Cardiac muscle cell (in vitro differentiated cells and primary cell): ENCODE measurements around the gene PFKFB4. TPM values are rescaled to one million over a fixed set of nuclear protein-coding genes. Genes with fewer than 3 reads are reported as not detected.

Experiments used
- DNase-seq, 2 donors: peaks; one replicate each; pipeline versions ENCODE4 v3.0.0 to v3.0.0-alpha.2; 2010 to 2017; ENCODE audit warnings: low read depth in 1 of 2, low spot score in 1 of 2
- H3K27ac ChIP-seq: fragments of 200-600 bp; sonication (generic); 2 replicates; pipeline ENCODE4 v1.5.1; 2016
- H3K27me3 ChIP-seq: fragments of 200-600 bp; sonication (generic); 2 replicates; pipeline ENCODE4 v1.6.0; 2016; ENCODE audit warnings: control low read depth
- H3K36me3 ChIP-seq: fragments of 200-600 bp; sonication (generic); 2 replicates; pipeline ENCODE4 v1.5.1; 2016; ENCODE audit warnings: control low read depth
- H3K4me1 ChIP-seq: fragments of 200-600 bp; sonication (generic); 2 replicates; pipeline ENCODE4 v1.8.1; 2017; ENCODE audit warnings: low read depth, mild to moderate bottlenecking, mixed run types
- H3K4me3 ChIP-seq: fragments of 200-600 bp; sonication (generic); 2 replicates; pipeline ENCODE4 v1.5.1; 2016; ENCODE audit warnings: mild to moderate bottlenecking
- H3K9me3 ChIP-seq: fragments of 200-600 bp; sonication (generic); 2 replicates; pipeline ENCODE4 v1.5.1; 2017; ENCODE audit warnings: low read depth, mild to moderate bottlenecking, control low read depth
- polyA plus RNA-seq: library from polyadenylated mRNA; unstranded; fragments of >200 nt; fragmentation: Nextera tagmentation; extraction: Ambion mirVana; gene quantifications from 2 replicates; pipeline ENCODE4 v1.2.1, GENCODE V29; 2016
- total RNA-seq: library from RNA; depleted of rRNA; stranded (reverse); fragments of >200 nt; gene quantifications from 2 replicates; pipeline ENCODE4 v1.2.3, GENCODE V29; 2016
- TF ChIP-seq, protein P1 (sequence below): IDR thresholded peaks from 2 replicates; pipeline ENCODE4 v1.5.1; 2012; ENCODE audit warnings: low read depth, mild to moderate bottlenecking, low read length

Gene PFKFB4
- total and polyA plus RNA-seq, 2 experiments from 2014 or later: 64.9 to 74.7 TPM

DNA sequence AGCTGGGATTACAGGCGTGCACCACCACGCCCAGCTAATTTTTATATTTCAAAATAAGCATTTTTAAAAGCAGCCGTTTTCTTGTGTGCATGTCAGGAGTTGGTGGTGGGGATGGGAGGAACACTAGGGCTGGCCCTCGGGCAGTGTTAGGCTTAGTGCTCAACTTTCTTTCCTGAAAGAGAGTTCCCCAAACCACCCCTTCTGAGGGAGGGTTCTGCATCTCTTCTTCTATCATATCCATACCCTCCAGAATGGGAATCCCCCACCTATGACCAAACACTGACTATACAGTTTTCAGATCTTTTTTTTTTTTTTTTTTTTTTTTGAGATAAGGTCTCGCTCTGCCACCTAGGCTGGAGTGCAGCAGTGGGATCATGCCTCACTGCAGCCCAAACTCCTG, 12.5 kb downstream of the PFKFB4 start:
- TF ChIP-seq, protein P1, sequence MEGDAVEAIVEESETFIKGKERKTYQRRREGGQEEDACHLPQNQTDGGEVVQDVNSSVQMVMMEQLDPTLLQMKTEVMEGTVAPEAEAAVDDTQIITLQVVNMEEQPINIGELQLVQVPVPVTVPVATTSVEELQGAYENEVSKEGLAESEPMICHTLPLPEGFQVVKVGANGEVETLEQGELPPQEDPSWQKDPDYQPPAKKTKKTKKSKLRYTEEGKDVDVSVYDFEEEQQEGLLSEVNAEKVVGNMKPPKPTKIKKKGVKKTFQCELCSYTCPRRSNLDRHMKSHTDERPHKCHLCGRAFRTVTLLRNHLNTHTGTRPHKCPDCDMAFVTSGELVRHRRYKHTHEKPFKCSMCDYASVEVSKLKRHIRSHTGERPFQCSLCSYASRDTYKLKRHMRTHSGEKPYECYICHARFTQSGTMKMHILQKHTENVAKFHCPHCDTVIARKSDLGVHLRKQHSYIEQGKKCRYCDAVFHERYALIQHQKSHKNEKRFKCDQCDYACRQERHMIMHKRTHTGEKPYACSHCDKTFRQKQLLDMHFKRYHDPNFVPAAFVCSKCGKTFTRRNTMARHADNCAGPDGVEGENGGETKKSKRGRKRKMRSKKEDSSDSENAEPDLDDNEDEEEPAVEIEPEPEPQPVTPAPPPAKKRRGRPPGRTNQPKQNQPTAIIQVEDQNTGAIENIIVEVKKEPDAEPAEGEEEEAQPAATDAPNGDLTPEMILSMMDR: no peak
- Histone ChIP-seq H3K27me3 (no peaks in the 10 kb centered on the region), H3K9me3 (no peaks in the 10 kb centered on the region), H3K27ac (no peak overlapping the region), H3K4me1 (no peaks in the 10 kb centered on the region), H3K36me3 (peaks cover 57% of the 10 kb centered on the region), H3K4me3 (no peak overlapping the region)
- no peak for DNase-seq

DNA sequence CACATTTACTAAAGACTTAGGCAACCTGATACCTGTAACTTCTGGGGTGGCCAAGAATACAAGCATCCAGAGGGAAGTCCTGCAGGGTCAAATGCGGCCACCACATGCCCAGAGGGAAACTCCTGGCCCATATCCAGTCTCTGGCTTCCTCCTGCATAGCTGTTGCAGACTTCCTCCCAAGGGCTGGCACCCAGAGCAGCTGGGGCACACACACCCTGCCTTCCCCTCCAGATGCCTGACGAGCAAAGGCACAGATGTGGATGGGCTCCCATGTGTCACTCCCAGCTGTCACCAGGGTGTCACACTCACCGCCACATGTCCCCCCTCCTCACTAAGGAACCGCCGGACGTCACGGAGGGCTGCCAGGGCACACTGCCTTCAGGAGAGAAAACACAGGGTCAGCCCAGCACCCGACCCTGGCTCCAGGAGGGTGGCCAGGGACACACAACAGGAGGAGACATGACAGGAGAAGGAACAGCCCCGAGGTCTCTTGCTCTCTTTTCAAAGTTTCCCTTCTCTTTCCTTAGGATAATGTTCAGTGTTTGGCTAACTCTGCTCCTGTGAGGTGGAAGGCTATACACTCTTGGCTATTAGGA, 13.2 kb downstream of the PFKFB4 start:
- H3K9me3 ChIP-seq: no peaks in the 10 kb centered on the region
- peaks cover 62% of the 10 kb centered on the region for H3K36me3 ChIP-seq
- H3K27ac ChIP-seq: no peak overlapping the region
- H3K4me1 ChIP-seq: no peaks in the 10 kb centered on the region
- TF ChIP-seq, protein P1: no peak
- no peak overlapping the region for H3K4me3 ChIP-seq
- no peak for DNase-seq
- no peaks in the 10 kb centered on the region for H3K27me3 ChIP-seq

DNA sequence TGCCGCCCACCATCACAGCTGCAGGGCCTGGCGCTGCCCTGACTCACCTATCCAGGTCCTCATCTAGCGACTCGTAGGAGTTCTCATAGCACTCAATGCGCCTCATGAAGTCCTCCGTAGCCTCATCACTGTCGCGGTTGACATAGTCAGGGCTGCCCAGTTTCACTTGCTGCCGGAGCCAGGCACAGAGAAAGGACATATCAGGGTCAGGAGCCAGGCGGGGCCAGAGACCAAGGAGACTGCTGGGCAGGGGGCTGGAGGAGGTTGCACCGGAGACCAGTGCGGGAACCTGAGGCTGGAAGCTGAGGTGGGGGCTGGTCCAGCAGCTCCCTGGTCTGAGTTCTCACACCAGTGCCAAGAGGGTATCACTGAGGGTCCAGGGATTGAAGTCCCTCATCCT, 18.2 kb downstream of the PFKFB4 start:
- Histone ChIP-seq H3K27ac (no peak overlapping the region), H3K36me3 (peaks cover 61% of the 10 kb centered on the region), H3K27me3 (no peaks in the 10 kb centered on the region), H3K4me3 (no peak overlapping the region), H3K4me1 (no peaks in the 10 kb centered on the region), H3K9me3 (no peaks in the 10 kb centered on the region)
- DNase-seq: no peak
- TF ChIP-seq, protein P1: no peak

DNA sequence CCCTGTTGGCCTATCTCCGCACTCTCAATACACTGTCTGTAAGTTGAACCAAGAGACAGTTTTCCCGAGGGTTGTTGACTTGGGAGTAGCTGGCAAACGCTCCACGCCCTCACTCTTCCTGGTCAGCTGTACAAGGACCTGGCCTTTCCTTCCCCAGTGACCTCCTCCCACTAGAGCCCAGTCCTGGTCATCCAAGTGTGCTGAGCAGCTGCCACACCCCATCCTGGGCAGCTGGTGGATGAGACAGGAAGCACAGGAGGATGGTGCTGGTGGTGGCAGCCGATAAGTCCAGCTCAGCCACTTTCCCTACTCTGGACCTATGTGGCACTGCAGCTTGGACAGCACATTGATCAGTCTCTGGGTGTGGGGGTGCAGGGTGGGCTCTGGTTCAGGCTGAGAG, 19.8 kb downstream of the PFKFB4 start:
- no peaks in the 10 kb centered on the region for H3K4me1 ChIP-seq
- no peak overlapping the region for H3K27ac ChIP-seq
- no peak overlapping the region for H3K4me3 ChIP-seq
- TF ChIP-seq, protein P1: no peak
- no peak for DNase-seq
- no peaks in the 10 kb centered on the region for H3K27me3 ChIP-seq
- peaks cover 72% of the 10 kb centered on the region for H3K36me3 ChIP-seq
- H3K9me3 ChIP-seq: no peaks in the 10 kb centered on the region

DNA sequence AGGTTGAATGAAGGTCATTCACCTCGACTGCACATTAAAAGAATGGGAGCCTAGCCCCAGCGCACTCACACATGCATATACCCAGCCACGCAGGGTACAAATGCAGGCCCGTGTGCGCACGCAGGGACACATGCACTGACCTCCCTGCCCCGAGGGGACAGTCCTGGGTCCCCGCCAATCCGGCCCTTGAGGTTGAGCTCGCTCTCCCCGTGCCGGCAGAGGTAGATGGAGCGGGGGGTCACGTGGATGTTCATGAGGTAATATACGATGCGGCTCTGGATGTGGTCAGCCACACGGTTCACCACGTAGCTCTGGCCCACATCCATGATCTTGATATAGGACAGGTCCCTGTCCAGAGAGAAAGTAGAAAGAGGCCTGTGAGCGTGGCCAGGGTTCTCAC, 20.5 kb downstream of the PFKFB4 start:
- Histone ChIP-seq H3K9me3 (no peaks in the 10 kb centered on the region), H3K27ac (no peak overlapping the region), H3K4me1 (no peaks in the 10 kb centered on the region), H3K4me3 (no peak overlapping the region), H3K27me3 (no peaks in the 10 kb centered on the region), H3K36me3 (peaks cover 77% of the 10 kb centered on the region)
- DNase-seq: no peak
- TF ChIP-seq, protein P1: no peak
